GM23338 (cell line): ENCODE data around the gene PSMC4. TPM values are rescaled to one million over a fixed set of nuclear protein-coding genes. Genes with fewer than 3 reads are reported as not detected.

Experiments used
- ATAC-seq: fragments of 200-7000 bp; cut with Tn5 transposase; 3 replicates; pipeline ENCODE4 v1.9.1; 2020
- DNase-seq: peaks from one replicate; pipeline ENCODE4 v3.0.0-alpha.2; 2015; ENCODE audit warnings: low spot score
- H2AFZ ChIP-seq: fragments of 200-600 bp; sonication (generic); 2 replicates; pipeline ENCODE4 v1.8.0; 2016; ENCODE audit warnings: antibody characterized with exemption, mild to moderate bottlenecking, moderate library complexity
- H3F3A ChIP-seq: fragments of 200-600 bp; sonication (generic); replicated peaks from 2 replicates; pipeline ENCODE4 v1.8.0; 2017; ENCODE audit warnings: antibody characterized with exemption, mixed run types, low read depth
- H3K27ac ChIP-seq: fragments of 200-600 bp; sonication (generic); 2 replicates; pipeline ENCODE4 v1.6.1; 2016; ENCODE audit warnings: low read depth
- H3K27me3 ChIP-seq: fragments of 200-600 bp; sonication (generic); 2 replicates; pipeline ENCODE4 v1.8.0; 2016; ENCODE audit warnings: mild to moderate bottlenecking, mixed run types, moderate library complexity; ENCODE audit not compliant: insufficient read depth
- H3K36me3 ChIP-seq: fragments of 200-600 bp; sonication (generic); 2 replicates; pipeline ENCODE4 v1.8.0; 2016; ENCODE audit warnings: mild to moderate bottlenecking; ENCODE audit not compliant: insufficient read depth
- H3K4me1 ChIP-seq: fragments of 200-600 bp; sonication (generic); 2 replicates; pipeline ENCODE4 v1.8.0; 2016; ENCODE audit warnings: mild to moderate bottlenecking, moderate library complexity; ENCODE audit not compliant: insufficient read depth
- H3K4me2 ChIP-seq: fragments of 200-600 bp; sonication (generic); 2 replicates; pipeline ENCODE4 v1.7.1; 2017; ENCODE audit warnings: mixed run types
- H3K4me3 ChIP-seq: fragments of 200-600 bp; sonication (generic); 2 replicates; pipeline ENCODE4 v1.6.1; 2016; ENCODE audit warnings: mixed run types
- H3K79me2 ChIP-seq: fragments of 200-600 bp; sonication (generic); replicated peaks from 2 replicates; pipeline ENCODE4 v1.8.0; 2017; ENCODE audit warnings: mild to moderate bottlenecking; ENCODE audit not compliant: insufficient read depth
- H3K9me2 ChIP-seq: fragments of 200-600 bp; sonication (generic); 2 replicates; pipeline ENCODE4 v1.8.0; 2017; ENCODE audit not compliant: insufficient read depth
- H4K20me1 ChIP-seq: fragments of 200-600 bp; sonication (generic); replicated peaks from 2 replicates; pipeline ENCODE4 v1.8.0; 2017; ENCODE audit warnings: mild to moderate bottlenecking; ENCODE audit not compliant: insufficient read depth
- H3K27ac Mint-ChIP-seq: 2 replicates; pipeline ENCODE4 v1.8.0; 2020; ENCODE audit warnings: inconsistent platforms, mild to moderate bottlenecking, moderate library complexity, mixed read lengths
- H3K27me3 Mint-ChIP-seq: 3 replicates; pipeline ENCODE4 v1.8.0; 2022; ENCODE audit warnings: low read depth, mild to moderate bottlenecking, moderate library complexity, mixed read lengths, inconsistent platforms; ENCODE audit not compliant: insufficient read depth, poor library complexity
- H3K36me3 Mint-ChIP-seq: 3 replicates; pipeline ENCODE4 v1.8.0; 2021; ENCODE audit warnings: low read depth, mild to moderate bottlenecking, inconsistent platforms, moderate library complexity, mixed read lengths
- H3K4me1 Mint-ChIP-seq: 3 replicates; pipeline ENCODE4 v1.8.0; 2020; ENCODE audit warnings: mild to moderate bottlenecking, inconsistent platforms, mixed read lengths
- H3K4me3 Mint-ChIP-seq: 3 replicates; pipeline ENCODE4 v1.8.0; 2021; ENCODE audit warnings: moderate library complexity, mild to moderate bottlenecking, inconsistent platforms, mixed read lengths
- H3K9me3 Mint-ChIP-seq: 3 replicates; pipeline ENCODE4 v1.8.0; 2020; ENCODE audit warnings: moderate library complexity, mild to moderate bottlenecking, inconsistent platforms, mixed read lengths
- CREB1 ChIP-seq: fragments of 250-450 bp; sonication (Bioruptor Pico); IDR thresholded peaks from 2 replicates; pipeline ENCODE4 v1.5.0; 2020; ENCODE audit warnings: low read depth, mild to moderate bottlenecking, moderate library complexity
- EZH2 ChIP-seq: fragments of 200-600 bp; sonication (generic); IDR thresholded peaks from one replicate; pipeline ENCODE4 v1.8.0; 2017; ENCODE audit warnings: antibody characterized with exemption, mild to moderate bottlenecking, low read depth; ENCODE audit not compliant: unreplicated experiment
- EZH2phosphoT487 ChIP-seq: fragments of 200-600 bp; sonication (generic); IDR thresholded peaks from one replicate; pipeline ENCODE4 v1.8.1; 2018; ENCODE audit warnings: antibody characterized with exemption; ENCODE audit not compliant: unreplicated experiment
- JUNB ChIP-seq: IDR thresholded peaks from one replicate; pipeline ENCODE4 v1.6.1; 2016; ENCODE audit warnings: antibody characterized with exemption; ENCODE audit not compliant: unreplicated experiment
- NANOG ChIP-seq: IDR thresholded peaks from 2 replicates; pipeline ENCODE4 v1.6.1; 2016; ENCODE audit warnings: antibody characterized with exemption, borderline replicate concordance
- POLR2AphosphoS5 ChIP-seq: IDR thresholded peaks from 2 replicates; pipeline ENCODE4 v1.6.1; 2016; ENCODE audit warnings: antibody characterized with exemption, low read depth
- STAT1 ChIP-seq: IDR thresholded peaks from one replicate; pipeline ENCODE4 v1.6.1; 2016; ENCODE audit warnings: antibody characterized with exemption; ENCODE audit not compliant: unreplicated experiment
- ZNF114 ChIP-seq: fragments of 250-450 bp; sonication (Bioruptor Pico); IDR thresholded peaks from 2 replicates; pipeline ENCODE4 v1.5.0; 2020; ENCODE audit warnings: mild to moderate bottlenecking, moderate library complexity
- ZNF331 ChIP-seq: fragments of 250-450 bp; sonication (Bioruptor Pico); IDR thresholded peaks from 2 replicates; pipeline ENCODE4 v1.5.0; 2020; ENCODE audit warnings: low read depth, mild to moderate bottlenecking, moderate library complexity
- polyA plus RNA-seq: library from polyadenylated mRNA; unstranded; fragments of >200 nt; fragmentation: Nextera tagmentation; extraction: Ambion mirVana; gene quantifications from 2 replicates; pipeline ENCODE4 v1.2.1, GENCODE V29; 2016
- total RNA-seq: library from RNA; depleted of rRNA; stranded (reverse); fragments of >200 nt; shearing (Covaris generic); gene quantifications from 2 replicates; pipeline ENCODE4 v1.2.3, GENCODE V29; 2014
- TF ChIP-seq, protein P1 (sequence below): IDR thresholded peaks from one replicate; pipeline ENCODE4 v1.6.1; 2018; ENCODE audit warnings: antibody characterized with exemption; ENCODE audit not compliant: unreplicated experiment
- TF ChIP-seq, protein P2 (sequence below), 2 experiments: fragments of 200-600 bp in 1 of 2; sonication (generic) in 1 of 2; conservative IDR thresholded peaks; 2 replicates each; pipeline versions ENCODE4 v1.5.1 to v1.6.1; 2016 to 2017; ENCODE audit warnings: antibody characterized with exemption in 2 of 2, low read depth in 2 of 2, mild to moderate bottlenecking in 2 of 2, moderate library complexity in 1 of 2
- TF ChIP-seq, protein P3 (sequence below): IDR thresholded peaks from 2 replicates; pipeline ENCODE4 v1.6.1; 2016; ENCODE audit warnings: antibody characterized with exemption
- TF ChIP-seq, protein P4 (sequence below): fragments of 250-450 bp; sonication (Bioruptor Pico); IDR thresholded peaks from 2 replicates; pipeline ENCODE4 v1.5.0; 2020; ENCODE audit warnings: mild to moderate bottlenecking, moderate library complexity

The PSMC4 gene
- total and polyA plus RNA-seq, 2 experiments from 2014 or later = 135 to 147 TPM

DNA sequence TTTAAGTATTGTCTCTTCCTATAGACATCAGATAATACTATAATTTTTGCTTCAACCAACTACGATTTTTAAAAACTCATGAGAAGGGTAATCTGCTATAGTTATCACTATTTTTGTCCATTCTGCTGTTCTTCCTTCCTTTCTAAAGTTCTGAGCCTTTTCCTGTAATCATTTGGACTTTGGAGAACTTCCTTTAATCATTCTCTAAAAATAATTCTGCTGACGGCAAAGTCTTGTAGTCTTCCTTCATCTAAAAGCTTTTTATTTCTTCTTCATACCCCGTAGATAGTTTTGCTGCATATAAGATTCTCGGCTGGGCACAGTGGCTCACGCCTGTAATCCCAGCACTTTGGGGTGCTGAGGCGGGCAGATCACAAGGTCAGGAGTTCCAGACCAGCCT, 31.4 kb upstream of the PSMC4 start:
- no peaks in the 10 kb centered on the region for H3K36me3 Mint-ChIP-seq

More for the DNA sequence above, 31.4 kb upstream of the PSMC4 start:
- Histone ChIP-seq H3K27me3 (no peaks in the 10 kb centered on the region), H3K9me2 (no peaks in the 10 kb centered on the region), H3K4me3 (no peak overlapping the region), H4K20me1 (no peaks in the 10 kb centered on the region), H3K27ac (no peak overlapping the region), H3K79me2 (no peaks in the 10 kb centered on the region), H3K4me1 (no peaks in the 10 kb centered on the region), H3K4me2 (no peak overlapping the region), H2AFZ (no peak overlapping the region), H3K36me3 (no peaks in the 10 kb centered on the region), H3F3A (no peaks in the 10 kb centered on the region)
- peaks cover 2% of the 10 kb centered on the region for H3K27me3 Mint-ChIP-seq
- TF ChIP-seq, protein P1, sequence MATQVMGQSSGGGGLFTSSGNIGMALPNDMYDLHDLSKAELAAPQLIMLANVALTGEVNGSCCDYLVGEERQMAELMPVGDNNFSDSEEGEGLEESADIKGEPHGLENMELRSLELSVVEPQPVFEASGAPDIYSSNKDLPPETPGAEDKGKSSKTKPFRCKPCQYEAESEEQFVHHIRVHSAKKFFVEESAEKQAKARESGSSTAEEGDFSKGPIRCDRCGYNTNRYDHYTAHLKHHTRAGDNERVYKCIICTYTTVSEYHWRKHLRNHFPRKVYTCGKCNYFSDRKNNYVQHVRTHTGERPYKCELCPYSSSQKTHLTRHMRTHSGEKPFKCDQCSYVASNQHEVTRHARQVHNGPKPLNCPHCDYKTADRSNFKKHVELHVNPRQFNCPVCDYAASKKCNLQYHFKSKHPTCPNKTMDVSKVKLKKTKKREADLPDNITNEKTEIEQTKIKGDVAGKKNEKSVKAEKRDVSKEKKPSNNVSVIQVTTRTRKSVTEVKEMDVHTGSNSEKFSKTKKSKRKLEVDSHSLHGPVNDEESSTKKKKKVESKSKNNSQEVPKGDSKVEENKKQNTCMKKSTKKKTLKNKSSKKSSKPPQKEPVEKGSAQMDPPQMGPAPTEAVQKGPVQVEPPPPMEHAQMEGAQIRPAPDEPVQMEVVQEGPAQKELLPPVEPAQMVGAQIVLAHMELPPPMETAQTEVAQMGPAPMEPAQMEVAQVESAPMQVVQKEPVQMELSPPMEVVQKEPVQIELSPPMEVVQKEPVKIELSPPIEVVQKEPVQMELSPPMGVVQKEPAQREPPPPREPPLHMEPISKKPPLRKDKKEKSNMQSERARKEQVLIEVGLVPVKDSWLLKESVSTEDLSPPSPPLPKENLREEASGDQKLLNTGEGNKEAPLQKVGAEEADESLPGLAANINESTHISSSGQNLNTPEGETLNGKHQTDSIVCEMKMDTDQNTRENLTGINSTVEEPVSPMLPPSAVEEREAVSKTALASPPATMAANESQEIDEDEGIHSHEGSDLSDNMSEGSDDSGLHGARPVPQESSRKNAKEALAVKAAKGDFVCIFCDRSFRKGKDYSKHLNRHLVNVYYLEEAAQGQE = no peak
- TF ChIP-seq JUNB = no peak
- no peak for TF ChIP-seq ZNF114 (CRISPR knock-in tag)
- no peak for TF ChIP-seq EZH2phosphoT487
- TF ChIP-seq POLR2AphosphoS5 = no peak
- TF ChIP-seq EZH2 = no peak
- TF ChIP-seq, protein P2, sequence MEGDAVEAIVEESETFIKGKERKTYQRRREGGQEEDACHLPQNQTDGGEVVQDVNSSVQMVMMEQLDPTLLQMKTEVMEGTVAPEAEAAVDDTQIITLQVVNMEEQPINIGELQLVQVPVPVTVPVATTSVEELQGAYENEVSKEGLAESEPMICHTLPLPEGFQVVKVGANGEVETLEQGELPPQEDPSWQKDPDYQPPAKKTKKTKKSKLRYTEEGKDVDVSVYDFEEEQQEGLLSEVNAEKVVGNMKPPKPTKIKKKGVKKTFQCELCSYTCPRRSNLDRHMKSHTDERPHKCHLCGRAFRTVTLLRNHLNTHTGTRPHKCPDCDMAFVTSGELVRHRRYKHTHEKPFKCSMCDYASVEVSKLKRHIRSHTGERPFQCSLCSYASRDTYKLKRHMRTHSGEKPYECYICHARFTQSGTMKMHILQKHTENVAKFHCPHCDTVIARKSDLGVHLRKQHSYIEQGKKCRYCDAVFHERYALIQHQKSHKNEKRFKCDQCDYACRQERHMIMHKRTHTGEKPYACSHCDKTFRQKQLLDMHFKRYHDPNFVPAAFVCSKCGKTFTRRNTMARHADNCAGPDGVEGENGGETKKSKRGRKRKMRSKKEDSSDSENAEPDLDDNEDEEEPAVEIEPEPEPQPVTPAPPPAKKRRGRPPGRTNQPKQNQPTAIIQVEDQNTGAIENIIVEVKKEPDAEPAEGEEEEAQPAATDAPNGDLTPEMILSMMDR (conservative IDR thresholded peaks at IDR 0.05; ENCODE audit: low read depth in 2 of 2) = no peak
- TF ChIP-seq, protein P3, sequence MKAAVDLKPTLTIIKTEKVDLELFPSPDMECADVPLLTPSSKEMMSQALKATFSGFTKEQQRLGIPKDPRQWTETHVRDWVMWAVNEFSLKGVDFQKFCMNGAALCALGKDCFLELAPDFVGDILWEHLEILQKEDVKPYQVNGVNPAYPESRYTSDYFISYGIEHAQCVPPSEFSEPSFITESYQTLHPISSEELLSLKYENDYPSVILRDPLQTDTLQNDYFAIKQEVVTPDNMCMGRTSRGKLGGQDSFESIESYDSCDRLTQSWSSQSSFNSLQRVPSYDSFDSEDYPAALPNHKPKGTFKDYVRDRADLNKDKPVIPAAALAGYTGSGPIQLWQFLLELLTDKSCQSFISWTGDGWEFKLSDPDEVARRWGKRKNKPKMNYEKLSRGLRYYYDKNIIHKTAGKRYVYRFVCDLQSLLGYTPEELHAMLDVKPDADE = no peak
- TF ChIP-seq CREB1 (CRISPR knock-in tag) = no peak
- TF ChIP-seq, protein P4, sequence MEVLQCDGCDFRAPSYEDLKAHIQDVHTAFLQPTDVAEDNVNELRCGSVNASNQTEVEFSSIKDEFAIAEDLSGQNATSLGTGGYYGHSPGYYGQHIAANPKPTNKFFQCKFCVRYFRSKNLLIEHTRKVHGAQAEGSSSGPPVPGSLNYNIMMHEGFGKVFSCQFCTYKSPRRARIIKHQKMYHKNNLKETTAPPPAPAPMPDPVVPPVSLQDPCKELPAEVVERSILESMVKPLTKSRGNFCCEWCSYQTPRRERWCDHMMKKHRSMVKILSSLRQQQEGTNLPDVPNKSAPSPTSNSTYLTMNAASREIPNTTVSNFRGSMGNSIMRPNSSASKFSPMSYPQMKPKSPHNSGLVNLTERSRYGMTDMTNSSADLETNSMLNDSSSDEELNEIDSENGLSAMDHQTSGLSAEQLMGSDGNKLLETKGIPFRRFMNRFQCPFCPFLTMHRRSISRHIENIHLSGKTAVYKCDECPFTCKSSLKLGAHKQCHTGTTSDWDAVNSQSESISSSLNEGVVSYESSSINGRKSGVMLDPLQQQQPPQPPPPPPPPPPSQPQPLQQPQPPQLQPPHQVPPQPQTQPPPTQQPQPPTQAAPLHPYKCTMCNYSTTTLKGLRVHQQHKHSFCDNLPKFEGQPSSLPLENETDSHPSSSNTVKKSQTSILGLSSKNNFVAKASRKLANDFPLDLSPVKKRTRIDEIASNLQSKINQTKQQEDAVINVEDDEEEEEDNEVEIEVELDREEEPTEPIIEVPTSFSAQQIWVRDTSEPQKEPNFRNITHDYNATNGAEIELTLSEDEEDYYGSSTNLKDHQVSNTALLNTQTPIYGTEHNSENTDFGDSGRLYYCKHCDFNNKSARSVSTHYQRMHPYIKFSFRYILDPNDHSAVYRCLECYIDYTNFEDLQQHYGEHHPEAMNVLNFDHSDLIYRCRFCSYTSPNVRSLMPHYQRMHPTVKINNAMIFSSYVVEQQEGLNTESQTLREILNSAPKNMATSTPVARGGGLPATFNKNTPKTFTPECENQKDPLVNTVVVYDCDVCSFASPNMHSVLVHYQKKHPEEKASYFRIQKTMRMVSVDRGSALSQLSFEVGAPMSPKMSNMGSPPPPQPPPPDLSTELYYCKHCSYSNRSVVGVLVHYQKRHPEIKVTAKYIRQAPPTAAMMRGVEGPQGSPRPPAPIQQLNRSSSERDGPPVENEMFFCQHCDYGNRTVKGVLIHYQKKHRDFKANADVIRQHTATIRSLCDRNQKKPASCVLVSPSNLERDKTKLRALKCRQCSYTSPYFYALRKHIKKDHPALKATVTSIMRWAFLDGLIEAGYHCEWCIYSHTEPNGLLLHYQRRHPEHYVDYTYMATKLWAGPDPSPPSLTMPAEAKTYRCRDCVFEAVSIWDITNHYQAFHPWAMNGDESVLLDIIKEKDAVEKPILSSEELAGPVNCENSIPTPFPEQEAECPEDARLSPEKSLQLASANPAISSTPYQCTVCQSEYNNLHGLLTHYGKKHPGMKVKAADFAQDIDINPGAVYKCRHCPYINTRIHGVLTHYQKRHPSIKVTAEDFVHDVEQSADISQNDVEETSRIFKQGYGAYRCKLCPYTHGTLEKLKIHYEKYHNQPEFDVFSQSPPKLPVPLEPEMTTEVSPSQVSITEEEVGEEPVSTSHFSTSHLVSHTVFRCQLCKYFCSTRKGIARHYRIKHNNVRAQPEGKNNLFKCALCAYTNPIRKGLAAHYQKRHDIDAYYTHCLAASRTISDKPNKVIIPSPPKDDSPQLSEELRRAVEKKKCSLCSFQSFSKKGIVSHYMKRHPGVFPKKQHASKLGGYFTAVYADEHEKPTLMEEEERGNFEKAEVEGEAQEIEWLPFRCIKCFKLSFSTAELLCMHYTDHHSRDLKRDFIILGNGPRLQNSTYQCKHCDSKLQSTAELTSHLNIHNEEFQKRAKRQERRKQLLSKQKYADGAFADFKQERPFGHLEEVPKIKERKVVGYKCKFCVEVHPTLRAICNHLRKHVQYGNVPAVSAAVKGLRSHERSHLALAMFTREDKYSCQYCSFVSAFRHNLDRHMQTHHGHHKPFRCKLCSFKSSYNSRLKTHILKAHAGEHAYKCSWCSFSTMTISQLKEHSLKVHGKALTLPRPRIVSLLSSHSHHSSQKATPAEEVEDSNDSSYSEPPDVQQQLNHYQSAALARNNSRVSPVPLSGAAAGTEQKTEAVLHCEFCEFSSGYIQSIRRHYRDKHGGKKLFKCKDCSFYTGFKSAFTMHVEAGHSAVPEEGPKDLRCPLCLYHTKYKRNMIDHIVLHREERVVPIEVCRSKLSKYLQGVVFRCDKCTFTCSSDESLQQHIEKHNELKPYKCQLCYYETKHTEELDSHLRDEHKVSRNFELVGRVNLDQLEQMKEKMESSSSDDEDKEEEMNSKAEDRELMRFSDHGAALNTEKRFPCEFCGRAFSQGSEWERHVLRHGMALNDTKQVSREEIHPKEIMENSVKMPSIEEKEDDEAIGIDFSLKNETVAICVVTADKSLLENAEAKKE (CRISPR knock-in tag) = no peak
- TF ChIP-seq NANOG = no peak
- no peak for TF ChIP-seq STAT1
- TF ChIP-seq ZNF331 (CRISPR knock-in tag) = no peak
- H3K9me3 Mint-ChIP-seq = no peaks in the 10 kb centered on the region; the same call in 2 of the 3 replicates
- no peak overlapping the region for H3K4me3 Mint-ChIP-seq
- peaks cover 14% of the 10 kb centered on the region for H3K4me1 Mint-ChIP-seq
- ATAC-seq (no peak), DNase-seq (no peak)
- H3K27ac Mint-ChIP-seq = no peak overlapping the region
